ENCODE results near the gene MRGPRX1. TPM values are rescaled to one million over a fixed set of nuclear protein-coding genes. Genes with fewer than 3 reads are reported as not detected.

The MRGPRX1 gene
- total and polyA plus RNA-seq, 8 donors: not detected

- H3K9me3 ChIP-seq: no peaks in the 10 kb centered on the region
- no peak for ATAC-seq
- no peaks in the 10 kb centered on the region for H3K4me1 ChIP-seq
- intact Hi-C loops (cut with DNase I): no loop called here
- no peak for DNase-seq
- H3K4me3 ChIP-seq: no peak overlapping the region
- no peak overlapping the region for H3K27ac ChIP-seq
- TF ChIP-seq CTCF (IDR thresholded peaks at IDR 0.05): no peak
- no peaks in the 10 kb centered on the region for H3K36me3 ChIP-seq
- H3K27me3 ChIP-seq: no peaks in the 10 kb centered on the region
Observed at GRCh38 chr11:18972336-18972735, 33.1 kb upstream of the MRGPRX1 start.

GRCh38 chr11:18969720-18970119 lies 30.5 kb upstream of the MRGPRX1 start:
- H3K27me3 ChIP-seq: no peaks in the 10 kb centered on the region
- no peak overlapping the region for H3K4me3 ChIP-seq
- no peak for TF ChIP-seq CTCF (IDR thresholded peaks at IDR 0.05)
- H3K27ac ChIP-seq: no peak overlapping the region
- DNase-seq (no peak), ATAC-seq (no peak)
- intact Hi-C loops (cut with DNase I): no loop called here
- no peaks in the 10 kb centered on the region for H3K9me3 ChIP-seq
- no peaks in the 10 kb centered on the region for H3K36me3 ChIP-seq
- no peaks in the 10 kb centered on the region for H3K4me1 ChIP-seq

- TF ChIP-seq CTCF (IDR thresholded peaks at IDR 0.05): no peak
- Histone ChIP-seq H3K4me3 (no peak overlapping the region), H3K4me1 (no peaks in the 10 kb centered on the region), H3K27me3 (no peaks in the 10 kb centered on the region), H3K27ac (no peak overlapping the region), H3K36me3 (no peaks in the 10 kb centered on the region), H3K9me3 (no peaks in the 10 kb centered on the region)
- ATAC-seq (peak; percentile 83), DNase-seq (no peak)
- intact Hi-C loops (cut with DNase I): no loop called here
Observed at GRCh38 chr11:18958221-18958910, 19.2 kb upstream of the MRGPRX1 start.

- Histone ChIP-seq H3K4me1 (no peaks in the 10 kb centered on the region), H3K9me3 (no peaks in the 10 kb centered on the region), H3K4me3 (no peak overlapping the region), H3K36me3 (no peaks in the 10 kb centered on the region), H3K27me3 (no peaks in the 10 kb centered on the region), H3K27ac (no peak overlapping the region)
- ATAC-seq (no peak), DNase-seq (no peak)
- TF ChIP-seq CTCF (IDR thresholded peaks at IDR 0.05): no peak
- intact Hi-C loops (cut with DNase I): no loop called here
Observed at GRCh38 chr11:18956630-18957029, 17.4 kb upstream of the MRGPRX1 start.

- intact Hi-C loops (cut with DNase I): no loop called here
- H3K4me1 ChIP-seq: no peaks in the 10 kb centered on the region
- no peak for TF ChIP-seq CTCF (IDR thresholded peaks at IDR 0.05)
- no peaks in the 10 kb centered on the region for H3K36me3 ChIP-seq
- DNase-seq (no peak), ATAC-seq (no peak)
- peaks cover 0 to 4% of the 10 kb centered on the region in 2 donors for H3K27me3 ChIP-seq
- no peak overlapping the region for H3K27ac ChIP-seq
- no peak overlapping the region for H3K4me3 ChIP-seq
- no peaks in the 10 kb centered on the region for H3K9me3 ChIP-seq
Observed at GRCh38 chr11:18936002-18936673, 3.1 kb downstream of the MRGPRX1 start.

All from left lung (tissue), 10 donors.